Peyer's patch (tissue), 4 donors: ENCODE measurements around the gene ARFRP1. TPM values are rescaled to one million over a fixed set of nuclear protein-coding genes. Genes with fewer than 3 reads are reported as not detected.
A peak's percentile ranks its signal among the peaks of the same experiment; 100 is the strongest.

Source experiments
- DNase-seq, 3 donors: peaks; one replicate each; pipeline ENCODE4 v3.0.0-alpha.2; 2017 to 2019
- H3K27ac ChIP-seq, 4 donors: fragments of 200-600 bp; sonication (generic); one replicate each; pipeline ENCODE4 v1.5.1; 2016 to 2019
- H3K27me3 ChIP-seq, 2 donors: fragments of 200-600 bp; sonication (generic); one replicate each; pipeline ENCODE4 v1.5.1; 2019
- H3K36me3 ChIP-seq, 3 donors: fragments of 200-600 bp; sonication (generic); one replicate each; pipeline ENCODE4 v1.5.1; 2016 to 2019
- H3K4me1 ChIP-seq, 4 donors: fragments of 200-600 bp; sonication (generic); one replicate each; pipeline ENCODE4 v1.5.1; 2016 to 2019
- H3K4me3 ChIP-seq, 4 donors: fragments of 200-600 bp; sonication (generic); 1 replicate in 3 of 4; 2 replicates in 1 of 4; pipeline ENCODE4 v1.5.1; 2016 to 2019; ENCODE audit warnings: mild to moderate bottlenecking in 1 of 4
- H3K9me3 ChIP-seq, 4 donors: fragments of 200-600 bp; sonication (generic); one replicate each; pipeline ENCODE4 v1.5.1; 2016 to 2019; ENCODE audit warnings: mild to moderate bottlenecking in 1 of 4
- POLR2A ChIP-seq, 2 donors: fragments of 450-650 bp; IDR thresholded peaks; one replicate each; pipeline ENCODE4 v1.5.1; 2017; ENCODE audit warnings: antibody characterized with exemption in 2 of 2, mild to moderate bottlenecking in 2 of 2, moderate library complexity in 2 of 2
- total RNA-seq, 4 donors: library from RNA; depleted of rRNA; stranded (reverse); fragments of >200 nt; gene quantifications; one replicate each; pipeline ENCODE4 v1.1.0, GENCODE V29; 2016
- TF ChIP-seq, protein P1 (sequence below), 6 experiments: fragments of 450-650 bp in 4 of 6; fragments of 200-600 bp in 2 of 6; sonication (generic) in 1 of 6; IDR thresholded peaks; one replicate each; pipeline ENCODE4 v1.5.1; 2017 to 2019; ENCODE audit warnings: antibody characterized with exemption in 6 of 6, mild to moderate bottlenecking in 3 of 6, moderate library complexity in 1 of 6

The ARFRP1 gene
- total RNA-seq, 4 donors from 2014 or later: 39.1 to 67.6 (median 46.3) TPM

DNA sequence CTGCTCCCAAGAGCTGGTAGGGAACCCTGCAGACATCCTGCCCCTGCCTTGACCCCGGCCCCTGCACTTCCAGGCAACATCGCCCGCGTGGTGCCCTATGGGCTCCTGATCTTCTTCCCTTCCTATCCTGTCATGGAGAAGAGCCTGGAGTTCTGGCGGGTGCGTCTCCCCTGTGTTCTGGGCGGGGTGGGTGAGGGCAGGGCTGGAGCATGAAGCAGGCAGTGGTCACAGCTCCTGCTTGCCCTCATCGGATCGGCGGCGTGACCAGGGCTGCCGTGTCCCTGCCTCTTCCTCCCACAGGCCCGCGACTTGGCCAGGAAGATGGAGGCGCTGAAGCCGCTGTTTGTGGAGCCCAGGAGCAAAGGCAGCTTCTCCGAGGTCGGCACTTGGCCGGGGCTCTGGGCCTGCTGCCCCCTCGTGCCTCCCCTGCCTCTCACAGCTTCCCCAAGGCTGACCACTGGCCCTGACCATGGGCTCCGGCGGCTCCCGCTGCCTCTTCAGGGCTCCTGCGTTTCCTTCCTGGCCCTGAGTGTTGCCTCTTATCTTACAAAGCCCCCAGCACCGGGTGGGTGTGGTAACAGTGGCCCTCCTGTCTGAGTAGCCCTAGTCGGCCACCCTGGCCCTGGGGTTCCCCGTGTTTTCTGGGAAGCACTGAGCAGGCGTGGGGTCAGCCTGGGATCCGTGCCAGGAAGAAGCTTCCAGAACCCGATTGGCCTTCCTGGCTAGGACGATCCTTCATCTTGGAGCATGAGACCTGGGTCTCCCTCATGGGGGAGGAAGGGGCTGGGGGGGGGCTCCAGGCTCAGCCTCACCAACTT is 19.3 kb downstream of the ARFRP1 start:
- Histone ChIP-seq H3K27ac (peak overlapping the region; percentile 61 to 90 (median 74)), H3K27me3 (no peaks in the 10 kb centered on the region), H3K4me3 (no peak overlapping the region), H3K36me3 (no peaks in the 10 kb centered on the region), H3K9me3 (no peaks in the 10 kb centered on the region), H3K4me1 (peaks cover 0 to 61% (median 6%) of the 10 kb centered on the region in 4 donors)
- DNase-seq: peak in 1 of 3 donors; percentile 49
- TF ChIP-seq, protein P1, sequence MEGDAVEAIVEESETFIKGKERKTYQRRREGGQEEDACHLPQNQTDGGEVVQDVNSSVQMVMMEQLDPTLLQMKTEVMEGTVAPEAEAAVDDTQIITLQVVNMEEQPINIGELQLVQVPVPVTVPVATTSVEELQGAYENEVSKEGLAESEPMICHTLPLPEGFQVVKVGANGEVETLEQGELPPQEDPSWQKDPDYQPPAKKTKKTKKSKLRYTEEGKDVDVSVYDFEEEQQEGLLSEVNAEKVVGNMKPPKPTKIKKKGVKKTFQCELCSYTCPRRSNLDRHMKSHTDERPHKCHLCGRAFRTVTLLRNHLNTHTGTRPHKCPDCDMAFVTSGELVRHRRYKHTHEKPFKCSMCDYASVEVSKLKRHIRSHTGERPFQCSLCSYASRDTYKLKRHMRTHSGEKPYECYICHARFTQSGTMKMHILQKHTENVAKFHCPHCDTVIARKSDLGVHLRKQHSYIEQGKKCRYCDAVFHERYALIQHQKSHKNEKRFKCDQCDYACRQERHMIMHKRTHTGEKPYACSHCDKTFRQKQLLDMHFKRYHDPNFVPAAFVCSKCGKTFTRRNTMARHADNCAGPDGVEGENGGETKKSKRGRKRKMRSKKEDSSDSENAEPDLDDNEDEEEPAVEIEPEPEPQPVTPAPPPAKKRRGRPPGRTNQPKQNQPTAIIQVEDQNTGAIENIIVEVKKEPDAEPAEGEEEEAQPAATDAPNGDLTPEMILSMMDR (IDR thresholded peaks at IDR 0.05): no peak
- TF ChIP-seq POLR2A (IDR thresholded peaks at IDR 0.05): no peak

DNA sequence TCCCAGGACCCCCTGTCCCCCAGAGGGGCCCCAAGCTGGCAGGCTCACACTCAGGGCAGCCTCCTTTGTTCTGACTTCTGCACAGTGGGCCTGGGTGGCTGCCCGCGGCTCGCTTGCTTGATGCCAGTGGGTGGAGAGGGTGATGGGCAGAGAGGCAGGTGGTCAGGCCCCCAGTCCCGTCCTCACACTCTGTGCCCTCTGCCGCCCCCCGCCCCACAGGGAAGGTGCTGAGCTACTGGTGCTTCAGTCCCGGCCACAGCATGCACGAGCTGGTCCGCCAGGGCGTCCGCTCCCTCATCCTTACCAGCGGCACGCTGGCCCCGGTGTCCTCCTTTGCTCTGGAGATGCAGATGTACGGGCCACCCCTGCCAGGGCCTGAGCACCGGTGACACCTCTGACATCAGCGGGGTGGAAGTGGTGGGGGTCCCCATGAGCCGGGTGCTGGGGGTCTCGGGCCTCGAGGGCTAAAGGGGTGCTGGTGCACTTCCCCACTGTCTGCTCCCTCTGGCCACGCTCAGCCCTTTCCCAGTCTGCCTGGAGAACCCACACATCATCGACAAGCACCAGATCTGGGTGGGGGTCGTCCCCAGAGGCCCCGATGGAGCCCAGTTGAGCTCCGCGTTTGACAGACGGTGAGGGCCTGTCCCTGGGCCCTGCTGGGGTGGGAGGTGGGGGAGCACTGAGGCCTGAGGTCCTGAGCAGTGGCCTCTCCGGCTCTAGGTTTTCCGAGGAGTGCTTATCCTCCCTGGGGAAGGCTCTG is 20.2 kb downstream of the ARFRP1 start:
- Histone ChIP-seq H3K9me3 (no peaks in the 10 kb centered on the region), H3K27me3 (no peaks in the 10 kb centered on the region), H3K4me1 (peaks cover 0 to 61% (median 6%) of the 10 kb centered on the region in 4 donors), H3K27ac (peak overlapping the region; percentile 61 to 90 (median 74)), H3K36me3 (no peaks in the 10 kb centered on the region), H3K4me3 (peak overlapping the region in 1 of 4 donors; percentile 4)
- DNase-seq: no peak
- no peak for TF ChIP-seq POLR2A (IDR thresholded peaks at IDR 0.05)
- TF ChIP-seq, protein P1 (IDR thresholded peaks at IDR 0.05): no peak

DNA sequence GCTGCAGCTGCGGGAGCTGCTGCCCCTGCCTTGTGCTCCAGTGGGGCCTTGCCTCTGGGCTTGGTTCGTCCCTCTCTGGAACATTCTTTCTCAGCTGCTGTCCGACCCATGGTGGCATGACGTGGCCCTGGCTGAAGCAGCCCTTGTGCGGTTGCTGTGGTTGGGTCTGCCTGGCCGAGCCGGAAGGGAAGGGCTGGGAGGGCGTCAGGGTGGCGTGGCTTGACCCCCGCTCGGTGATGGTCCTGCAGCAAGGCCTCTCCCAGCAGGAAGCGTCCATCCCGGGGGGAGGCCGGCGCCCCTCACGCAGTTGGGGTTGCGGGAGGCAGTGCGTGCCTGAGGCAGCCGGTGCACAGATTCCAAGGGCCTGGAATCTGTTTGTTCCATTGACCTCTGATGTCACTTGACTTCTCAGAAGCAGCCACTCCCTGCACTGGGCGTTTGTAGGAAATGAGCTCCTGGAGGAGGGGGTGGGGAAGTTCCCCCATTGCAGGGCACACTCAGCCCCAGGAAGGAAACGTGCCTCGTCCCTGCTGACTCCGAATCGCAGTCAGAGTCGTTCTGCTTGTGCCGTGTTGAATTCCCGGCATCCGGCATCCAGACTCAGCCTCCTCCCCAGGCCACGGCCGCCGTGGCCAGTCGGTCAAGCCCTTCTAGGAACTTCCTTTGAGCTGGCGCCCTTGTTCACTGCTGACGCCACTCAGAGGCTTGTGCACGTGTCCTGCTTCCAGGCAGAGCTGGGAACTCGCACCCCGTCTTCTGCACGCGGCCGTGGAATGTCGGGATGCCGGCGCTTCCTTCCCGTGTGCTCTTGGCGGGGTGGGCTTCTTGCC is 21.1 kb downstream of the ARFRP1 start:
- H3K4me3 ChIP-seq: peak overlapping the region in 2 of 4 donors; percentile 4 to 18
- TF ChIP-seq, protein P1 (IDR thresholded peaks at IDR 0.05): no peak
- peak in 1 of 2 donors; percentile 31 for TF ChIP-seq POLR2A (IDR thresholded peaks at IDR 0.05)

DNA sequence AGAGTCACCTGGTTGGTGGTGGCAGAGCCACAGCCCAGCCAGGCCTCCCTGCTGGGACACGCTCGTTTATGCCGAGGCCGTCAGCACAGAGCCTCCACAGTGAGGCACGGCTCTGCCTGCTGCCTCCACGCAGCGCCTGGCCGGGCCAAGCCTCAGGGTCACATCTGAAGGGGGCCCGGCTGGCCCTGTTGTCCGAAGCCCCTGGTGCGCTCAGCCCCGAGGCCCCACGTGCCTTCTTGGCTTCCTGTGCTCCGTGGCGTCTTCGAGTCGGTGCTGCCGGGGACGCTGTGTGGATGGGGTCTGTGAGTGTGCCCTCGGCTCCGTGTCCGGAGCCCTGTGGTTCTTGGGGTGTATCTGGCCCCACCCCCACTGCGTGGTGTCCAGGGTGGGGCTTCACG is 21.7 kb downstream of the ARFRP1 start:
- peak overlapping the region; percentile 61 to 90 (median 74) for H3K27ac ChIP-seq
- DNase-seq: no peak
- H3K27me3 ChIP-seq: no peaks in the 10 kb centered on the region
- H3K4me1 ChIP-seq: peaks cover 0 to 49% (median 6%) of the 10 kb centered on the region in 4 donors
- H3K36me3 ChIP-seq: no peaks in the 10 kb centered on the region
- H3K9me3 ChIP-seq: no peaks in the 10 kb centered on the region
- TF ChIP-seq, protein P1 (IDR thresholded peaks at IDR 0.05): no peak
- TF ChIP-seq POLR2A (IDR thresholded peaks at IDR 0.05): no peak
- peak overlapping the region in 1 of 4 donors; percentile 4 for H3K4me3 ChIP-seq

More for the DNA sequence above, 21.1 kb downstream of the ARFRP1 start:
- Histone ChIP-seq H3K27me3 (no peaks in the 10 kb centered on the region), H3K27ac (peak overlapping the region; percentile 61 to 90 (median 74)), H3K4me1 (peaks cover 0 to 53% (median 6%) of the 10 kb centered on the region in 4 donors), H3K36me3 (no peaks in the 10 kb centered on the region), H3K9me3 (no peaks in the 10 kb centered on the region)
- DNase-seq: peak in 2 of 3 donors; percentile 73 to 85
